Measurements from ENCODE around the gene POLDIP2.

POLDIP2 gene

GRCh38 chr17:28306954-28307401 is 50.3 kb downstream of the POLDIP2 start:
- DNase-seq: no peak

- no peak for DNase-seq
These were observed 58.9 kb downstream of the POLDIP2 start for GRCh38 chr17:28298449-28298848.
